ENCODE data around the gene SLC4A11. TPM values are rescaled to one million over a fixed set of nuclear protein-coding genes. Genes with fewer than 3 reads are reported as not detected.

Gene SLC4A11
- total RNA-seq, 4 donors from 2014 or later, result 0.20 to 1.4 (median 0.69) TPM

DNA sequence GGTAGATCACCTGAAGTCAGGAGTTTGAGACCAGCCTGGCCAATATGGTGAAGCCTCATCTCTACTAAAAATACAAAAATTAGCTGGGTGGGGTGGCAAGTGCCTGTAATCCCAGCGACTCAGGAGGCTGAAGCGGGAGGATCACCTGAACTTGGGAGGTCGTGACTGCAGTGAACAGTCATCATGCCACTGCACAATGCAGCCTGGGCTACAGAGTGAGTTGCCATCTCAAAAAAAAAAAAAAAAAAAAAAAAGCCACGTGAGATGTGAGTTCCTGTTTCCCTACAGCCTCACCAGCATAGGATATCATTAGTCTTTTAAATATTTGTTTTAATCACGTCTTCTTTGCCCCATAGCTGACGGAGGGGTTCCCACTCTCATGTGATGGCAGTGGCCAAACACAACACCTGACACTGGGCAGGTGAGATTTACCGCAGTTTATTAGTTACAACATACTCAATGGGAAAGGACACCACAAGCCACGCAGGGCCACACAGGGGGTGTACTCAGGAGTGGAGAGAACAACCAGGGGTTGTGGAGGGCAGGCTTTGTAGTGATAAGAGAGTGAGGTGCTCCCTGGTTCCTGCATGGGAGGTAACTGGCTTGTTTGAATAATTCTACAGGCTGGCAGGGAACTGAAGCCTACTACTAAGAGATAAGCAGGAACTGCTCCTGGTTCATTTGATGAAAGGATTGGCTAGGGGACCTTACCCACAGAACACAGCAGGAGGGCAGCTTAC lies 61.1 kb downstream of the SLC4A11 start:
- DNase-seq, result no peak
- Histone ChIP-seq H3K27ac (no peak overlapping the region), H3K9me3 (no peaks in the 10 kb centered on the region), H3K4me1 (peaks cover 0 to 28% (median 10%) of the 10 kb centered on the region in 4 donors), H3K4me3 (no peak overlapping the region), H3K36me3 (no peaks in the 10 kb centered on the region), H3K27me3 (peaks cover 23% of the 10 kb centered on the region)
- intact Hi-C loops (cut with DNase I; ENCODE audit: low total_unique reads), result no loop called here
- 64 to 73% methylated on average over 4 to 8 of the region's 8 CpGs for WGBS, 2 donors (ENCODE audit: low coverage in 1 of 2)
- TF ChIP-seq, protein P1, sequence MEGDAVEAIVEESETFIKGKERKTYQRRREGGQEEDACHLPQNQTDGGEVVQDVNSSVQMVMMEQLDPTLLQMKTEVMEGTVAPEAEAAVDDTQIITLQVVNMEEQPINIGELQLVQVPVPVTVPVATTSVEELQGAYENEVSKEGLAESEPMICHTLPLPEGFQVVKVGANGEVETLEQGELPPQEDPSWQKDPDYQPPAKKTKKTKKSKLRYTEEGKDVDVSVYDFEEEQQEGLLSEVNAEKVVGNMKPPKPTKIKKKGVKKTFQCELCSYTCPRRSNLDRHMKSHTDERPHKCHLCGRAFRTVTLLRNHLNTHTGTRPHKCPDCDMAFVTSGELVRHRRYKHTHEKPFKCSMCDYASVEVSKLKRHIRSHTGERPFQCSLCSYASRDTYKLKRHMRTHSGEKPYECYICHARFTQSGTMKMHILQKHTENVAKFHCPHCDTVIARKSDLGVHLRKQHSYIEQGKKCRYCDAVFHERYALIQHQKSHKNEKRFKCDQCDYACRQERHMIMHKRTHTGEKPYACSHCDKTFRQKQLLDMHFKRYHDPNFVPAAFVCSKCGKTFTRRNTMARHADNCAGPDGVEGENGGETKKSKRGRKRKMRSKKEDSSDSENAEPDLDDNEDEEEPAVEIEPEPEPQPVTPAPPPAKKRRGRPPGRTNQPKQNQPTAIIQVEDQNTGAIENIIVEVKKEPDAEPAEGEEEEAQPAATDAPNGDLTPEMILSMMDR (IDR thresholded peaks at IDR 0.05), result no peak
- TF ChIP-seq POLR2A (IDR thresholded peaks at IDR 0.05) (no peak), POLR2AphosphoS5 (IDR thresholded peaks at IDR 0.05) (no peak), EP300 (IDR thresholded peaks at IDR 0.05; ENCODE audit: low read depth) (no peak)
- in situ Hi-C loops (cut with MboI; ENCODE audit: low pct_ligation_motif_present in 1 of 4, low pct_unique_long_range_greater_than_20kb in 1 of 4, low sequenced_read_pairs in 3 of 4), result no loop called here

Other genes starting within 250 kb of the SLC4A11 start
- not detected for gene GNRH2, start 195.6 kb downstream of the SLC4A11 start, total RNA-seq
- 10 to 100 TPM; 42.7 to 88.3 (median 54.3) TPM for gene MRPS26, start 193.1 kb downstream of the SLC4A11 start, total RNA-seq
- not detected for gene OXT, start 167.6 kb downstream of the SLC4A11 start, total RNA-seq
- not detected for gene AVP, start 154.5 kb downstream of the SLC4A11 start, total RNA-seq
- 10 to 100 TPM in 2 of 4 donors, 1 to 10 TPM in 2; 1.9 to 18.6 (median 9.8) TPM for gene FASTKD5, start 79.3 kb downstream of the SLC4A11 start, total RNA-seq
- 10 to 100 TPM in 2 of 4 donors, 1 to 10 TPM in 2; 5.7 to 17.9 (median 11.7) TPM for gene UBOX5, start 79.3 kb downstream of the SLC4A11 start, total RNA-seq
- 10 to 100 TPM in 2 of 4 donors, 1 to 10 TPM in 2; 9.0 to 13.5 (median 9.7) TPM for gene LZTS3, start 65.6 kb downstream of the SLC4A11 start, total RNA-seq
- gene DDRGK1, start 34.5 kb downstream of the SLC4A11 start, total RNA-seq, result 10 to 100 TPM; 47.0 to 85.6 (median 80.4) TPM
- gene ITPA, start 29.7 kb downstream of the SLC4A11 start, total RNA-seq, result 10 to 100 TPM; 15.0 to 95.7 (median 39.6) TPM
- 1 to 10 TPM; 2.2 to 6.0 (median 5.0) TPM for gene DNAAF9, start 168.5 kb upstream of the SLC4A11 start, total RNA-seq
- gene ATRN, start 231.8 kb upstream of the SLC4A11 start, total RNA-seq, result 10 to 100 TPM in 3 of 4 donors, 1 to 10 TPM in 1; 6.8 to 24.7 (median 15.9) TPM